Gastrocnemius medialis (tissue), 4 donors: Measurements from ENCODE around the gene NUDT9.

Experiments
- POLR2A ChIP-seq, 2 donors: fragments of 450-650 bp; IDR thresholded peaks; one replicate each; pipeline ENCODE4 v1.6.1; 2017; ENCODE audit warnings: antibody characterized with exemption in 2 of 2, mild to moderate bottlenecking in 2 of 2, moderate library complexity in 2 of 2
- TF ChIP-seq, protein P1 (sequence below), 5 experiments: fragments of 450-650 bp in 3 of 5; fragments of 200-600 bp in 2 of 5; sonication (generic) in 2 of 5; IDR thresholded peaks in 4 of 5; conservative IDR thresholded peaks in 1 of 5; 1 replicate in 4 of 5; 2 replicates in 1 of 5; pipeline ENCODE4 v1.5.1; 2016 to 2019; ENCODE audit warnings: antibody characterized with exemption in 5 of 5, mild to moderate bottlenecking in 3 of 5, moderate library complexity in 3 of 5

DNA sequence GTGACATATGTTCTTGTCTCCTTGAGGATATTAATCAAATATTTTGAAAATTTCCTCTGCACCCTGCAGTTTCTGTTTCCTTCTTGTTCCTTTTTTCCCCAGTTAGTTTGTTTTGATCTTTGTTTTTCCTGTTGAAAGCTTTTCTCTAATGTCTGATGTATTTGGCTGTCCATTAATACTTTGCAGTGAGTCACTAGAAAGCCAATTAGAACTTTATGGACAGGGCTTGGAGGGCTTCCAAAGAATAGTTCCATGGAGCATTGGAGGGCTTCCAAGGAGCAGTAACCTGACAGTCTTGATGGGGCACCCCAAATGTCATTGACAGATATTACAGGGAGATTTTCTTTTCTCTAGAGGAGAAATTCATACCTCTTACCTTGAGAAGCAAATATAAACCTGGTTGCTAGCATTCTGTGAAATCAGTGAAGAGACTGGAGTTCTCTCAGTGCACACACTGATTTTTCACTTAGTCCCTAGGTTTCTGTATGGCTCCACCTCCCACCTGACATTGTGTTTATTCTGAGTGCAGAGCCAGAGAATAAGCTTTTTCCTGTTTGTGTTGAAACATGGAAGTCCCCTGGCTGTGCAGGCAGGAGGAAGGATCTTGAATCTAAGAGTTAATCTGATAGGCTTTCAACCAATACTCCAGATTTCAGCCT is 80.3 kb downstream of the NUDT9 start:
- TF ChIP-seq POLR2A (IDR thresholded peaks at IDR 0.05): peak in 1 of 2 donors; percentile 9
- TF ChIP-seq, protein P1, sequence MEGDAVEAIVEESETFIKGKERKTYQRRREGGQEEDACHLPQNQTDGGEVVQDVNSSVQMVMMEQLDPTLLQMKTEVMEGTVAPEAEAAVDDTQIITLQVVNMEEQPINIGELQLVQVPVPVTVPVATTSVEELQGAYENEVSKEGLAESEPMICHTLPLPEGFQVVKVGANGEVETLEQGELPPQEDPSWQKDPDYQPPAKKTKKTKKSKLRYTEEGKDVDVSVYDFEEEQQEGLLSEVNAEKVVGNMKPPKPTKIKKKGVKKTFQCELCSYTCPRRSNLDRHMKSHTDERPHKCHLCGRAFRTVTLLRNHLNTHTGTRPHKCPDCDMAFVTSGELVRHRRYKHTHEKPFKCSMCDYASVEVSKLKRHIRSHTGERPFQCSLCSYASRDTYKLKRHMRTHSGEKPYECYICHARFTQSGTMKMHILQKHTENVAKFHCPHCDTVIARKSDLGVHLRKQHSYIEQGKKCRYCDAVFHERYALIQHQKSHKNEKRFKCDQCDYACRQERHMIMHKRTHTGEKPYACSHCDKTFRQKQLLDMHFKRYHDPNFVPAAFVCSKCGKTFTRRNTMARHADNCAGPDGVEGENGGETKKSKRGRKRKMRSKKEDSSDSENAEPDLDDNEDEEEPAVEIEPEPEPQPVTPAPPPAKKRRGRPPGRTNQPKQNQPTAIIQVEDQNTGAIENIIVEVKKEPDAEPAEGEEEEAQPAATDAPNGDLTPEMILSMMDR (IDR thresholded peaks at IDR 0.05 in 4 of 5, conservative IDR thresholded peaks at IDR 0.05 in 1 of 5): no peak
